CD4-positive, CD25-positive, alpha-beta regulatory T cell (primary cell): ENCODE results near the gene SLC6A14. TPM values are rescaled to one million over a fixed set of nuclear protein-coding genes. Genes with fewer than 3 reads are reported as not detected.

ENCODE experiments used
- ATAC-seq, 2 donors: fragments of 150-1000 bp; cut with Tn5 transposase; one replicate each; pipeline ENCODE4 v1.10.0; 2021; ENCODE audit warnings: low read depth in 2 of 2, moderate number of reproducible peaks in 2 of 2, moderate library complexity in 1 of 2
- DNase-seq, 3 donors: peaks; one replicate each; pipeline versions ENCODE4 v3.0.0 to v3.0.0-alpha.2; 2012 to 2022; ENCODE audit warnings: mixed read lengths in 1 of 3
- H3K27ac ChIP-seq: one replicate; pipeline ENCODE4 v1.7.0; 2013; ENCODE audit warnings: mild to moderate bottlenecking, low read length; ENCODE audit not compliant: insufficient read depth, poor library complexity, severe bottlenecking
- H3K27me3 ChIP-seq: one replicate; pipeline ENCODE4 v1.7.0; 2013; ENCODE audit warnings: low read length; ENCODE audit not compliant: control insufficient read depth, insufficient read depth
- H3K36me3 ChIP-seq: one replicate; pipeline ENCODE4 v1.7.0; 2013; ENCODE audit warnings: mild to moderate bottlenecking, low read length, moderate library complexity; ENCODE audit not compliant: control insufficient read depth, insufficient read depth
- H3K4me1 ChIP-seq: 2 replicates; pipeline ENCODE4 v1.7.0; 2013; ENCODE audit warnings: mild to moderate bottlenecking, low read length; ENCODE audit not compliant: insufficient read depth, control insufficient read depth, poor library complexity, severe bottlenecking
- H3K4me3 ChIP-seq: one replicate; pipeline ENCODE4 v1.7.0; 2013; ENCODE audit warnings: low read depth, mild to moderate bottlenecking, low read length, moderate library complexity
- H3K9me3 ChIP-seq, 2 experiments: 1 replicate in 1 of 2; 2 replicates in 1 of 2; pipeline ENCODE4 v1.7.0; 2013; ENCODE audit warnings: low read length in 2 of 2, mild to moderate bottlenecking in 1 of 2, moderate library complexity in 1 of 2; ENCODE audit not compliant: control insufficient read depth in 2 of 2
- H3K27ac Mint-ChIP-seq, 3 donors: one replicate each; pipeline ENCODE4 v1.8.0; 2020 to 2022; ENCODE audit warnings: mild to moderate bottlenecking in 3 of 3, mixed read lengths in 3 of 3, moderate library complexity in 2 of 3
- H3K27me3 Mint-ChIP-seq: one replicate; pipeline ENCODE4 v1.8.0; 2022; ENCODE audit warnings: mild to moderate bottlenecking, mixed read lengths
- H3K36me3 Mint-ChIP-seq: one replicate; pipeline ENCODE4 v1.8.0; 2020; ENCODE audit warnings: mixed read lengths
- H3K4me1 Mint-ChIP-seq, 4 donors: one replicate each; pipeline ENCODE4 v1.8.0; 2020 to 2022; ENCODE audit warnings: mixed read lengths in 4 of 4, mild to moderate bottlenecking in 1 of 4
- H3K4me3 Mint-ChIP-seq, 4 donors: one replicate each; pipeline ENCODE4 v1.8.0; 2020 to 2022; ENCODE audit warnings: mild to moderate bottlenecking in 4 of 4, mixed read lengths in 4 of 4, moderate library complexity in 3 of 4
- H3K9me3 Mint-ChIP-seq, 7 donors: one replicate each; pipeline ENCODE4 v1.8.0; 2020 to 2022; ENCODE audit warnings: mixed read lengths in 7 of 7, mild to moderate bottlenecking in 3 of 7, moderate library complexity in 2 of 7
- polyA plus RNA-seq, 4 donors: library from polyadenylated mRNA; unstranded; fragments of 300-500 nt; fragmentation: Illumina TruSeq; gene quantifications; one replicate each; pipeline ENCODE4 v1.2.3, GENCODE V29; 2021
- total RNA-seq: library from RNA; stranded (reverse); gene quantifications from one replicate; pipeline ENCODE4 v1.2.3, GENCODE V29; 2022

SLC6A14 gene
- total and polyA plus RNA-seq, 5 donors from 2014 or later = not detected

DNA sequence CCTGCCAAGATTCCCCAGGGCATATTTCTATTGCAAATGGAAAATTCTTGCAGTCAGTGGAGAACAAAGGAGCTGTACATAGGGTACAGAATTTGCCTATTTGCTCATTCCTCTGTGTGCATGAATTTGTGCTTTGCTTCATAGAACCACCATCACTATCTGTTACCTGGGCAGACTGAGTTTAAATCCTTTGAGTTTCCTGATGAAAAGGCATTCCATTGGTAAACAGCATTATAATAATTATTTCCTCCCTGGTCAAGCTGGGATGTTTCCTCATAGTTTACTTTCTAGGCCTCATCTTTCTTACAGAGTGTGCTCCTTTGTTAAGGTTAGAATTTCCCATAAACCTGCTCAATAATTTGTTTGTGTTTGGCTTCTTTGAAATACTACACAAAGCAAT lies 809 bp upstream of the SLC6A14 start:
- DNase-seq (no peak), ATAC-seq (no peak)
- H3K4me3 ChIP-seq = no peak overlapping the region
- H3K27me3 ChIP-seq = no peaks in the 10 kb centered on the region
- H3K27ac ChIP-seq = no peak overlapping the region
- peaks cover 0 to 5% (median 3%) of the 10 kb centered on the region in 7 donors for H3K9me3 Mint-ChIP-seq
- H3K36me3 Mint-ChIP-seq = no peaks in the 10 kb centered on the region
- H3K27me3 Mint-ChIP-seq = no peaks in the 10 kb centered on the region
- H3K4me3 Mint-ChIP-seq = no peak overlapping the region
- H3K27ac Mint-ChIP-seq = no peak overlapping the region
- no peaks in the 10 kb centered on the region for H3K36me3 ChIP-seq
- no peaks in the 10 kb centered on the region for H3K4me1 ChIP-seq
- no peaks in the 10 kb centered on the region for H3K9me3 ChIP-seq
- no peaks in the 10 kb centered on the region for H3K4me1 Mint-ChIP-seq

DNA sequence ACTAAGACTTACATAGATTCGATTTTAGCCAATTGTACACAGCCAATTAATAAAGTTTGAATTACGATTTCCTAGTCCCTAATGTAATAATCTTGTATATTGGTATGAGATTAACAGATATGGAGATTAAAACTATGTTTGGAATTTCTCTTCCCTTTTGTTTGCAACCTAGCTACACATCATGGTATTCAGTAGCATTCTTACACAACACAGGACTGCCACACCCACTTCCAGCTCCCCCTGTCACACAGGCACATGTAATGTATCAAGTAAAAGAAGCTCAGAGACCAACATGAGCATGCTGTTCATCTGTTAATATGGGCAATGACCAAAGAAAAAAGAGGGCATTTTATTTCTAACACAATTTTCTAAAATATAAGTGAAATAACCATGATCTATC lies 12.8 kb downstream of the SLC6A14 start:
- Histone ChIP-seq H3K27ac (no peak overlapping the region), H3K4me1 (no peaks in the 10 kb centered on the region), H3K4me3 (no peak overlapping the region), H3K27me3 (no peaks in the 10 kb centered on the region), H3K9me3 (peaks cover 0 to 3% of the 10 kb centered on the region in 2 experiments), H3K36me3 (no peaks in the 10 kb centered on the region)
- H3K4me3 Mint-ChIP-seq = no peak overlapping the region
- H3K36me3 Mint-ChIP-seq = no peaks in the 10 kb centered on the region
- DNase-seq = no peak
- peaks cover 0 to 4% (median 0%) of the 10 kb centered on the region in 7 donors for H3K9me3 Mint-ChIP-seq
- ATAC-seq = no peak
- no peaks in the 10 kb centered on the region for H3K4me1 Mint-ChIP-seq
- H3K27me3 Mint-ChIP-seq = no peaks in the 10 kb centered on the region
- no peak overlapping the region for H3K27ac Mint-ChIP-seq

DNA sequence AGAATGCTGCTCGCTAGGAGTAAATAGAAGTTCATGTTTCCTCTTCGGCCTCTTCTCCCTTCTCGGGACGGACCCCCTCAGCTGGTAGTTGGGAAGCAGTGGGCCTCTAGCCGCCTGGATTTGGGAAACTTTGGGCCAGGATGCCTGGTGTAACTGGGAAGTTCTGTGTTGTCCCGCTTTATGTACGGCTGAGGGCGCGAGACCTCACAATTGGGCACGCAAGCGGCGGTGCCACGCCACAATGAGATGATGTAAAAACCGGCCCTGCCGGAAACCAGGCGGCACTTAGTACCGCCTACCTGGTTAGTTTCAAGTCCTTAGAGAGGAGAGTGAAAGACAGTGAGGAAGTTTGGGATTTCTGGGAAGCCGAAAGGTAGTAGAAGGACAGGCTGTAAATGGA lies 26.4 kb downstream of the SLC6A14 start, which contains the start of gene CT83:
TSS of gene CT83 (minus strand) at position 155 of the 400 bp plus-strand sequence. CDS start at position 35, 120 bp downstream.
- H3K4me1 Mint-ChIP-seq = no peaks in the 10 kb centered on the region
- H3K36me3 Mint-ChIP-seq = no peaks in the 10 kb centered on the region
- no peak for DNase-seq
- no peaks in the 10 kb centered on the region for H3K36me3 ChIP-seq
- ATAC-seq = no peak
- H3K27ac Mint-ChIP-seq = no peak within 1 kb of the TSS
- no peak within 1 kb of the TSS for H3K27ac ChIP-seq
- H3K4me1 ChIP-seq = no peaks in the 10 kb centered on the region
- H3K27me3 Mint-ChIP-seq = no peaks in the 10 kb centered on the region
- H3K4me3 ChIP-seq = no peak within 1 kb of the TSS
- H3K9me3 ChIP-seq = no peaks in the 10 kb centered on the region
- H3K9me3 Mint-ChIP-seq = peaks cover 0 to 2% (median 0%) of the 10 kb centered on the region in 7 donors
- H3K27me3 ChIP-seq = no peaks in the 10 kb centered on the region
- peak within 1 kb of the TSS in 1 of 4 donors; percentile 32 for H3K4me3 Mint-ChIP-seq

DNA sequence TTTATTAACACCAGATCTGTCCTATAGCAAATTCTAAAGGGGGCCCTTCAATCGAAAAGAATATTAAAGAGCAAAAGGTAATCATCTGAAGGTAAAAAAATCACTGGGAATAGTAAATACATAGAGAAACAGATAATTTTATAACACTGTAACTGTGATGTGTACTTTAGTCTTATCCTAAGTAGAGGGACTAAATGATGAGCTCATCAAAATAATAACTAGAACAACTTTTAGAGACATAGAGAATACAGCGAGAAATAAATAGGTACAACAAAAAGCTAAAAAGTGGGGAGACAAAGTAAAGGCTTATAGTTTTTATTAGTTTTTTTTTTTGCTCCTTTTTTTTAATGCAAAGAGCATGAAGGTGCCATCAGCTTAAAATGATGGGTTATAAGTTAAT lies 43.7 kb downstream of the SLC6A14 start:
- no peak overlapping the region for H3K27ac ChIP-seq
- no peak for DNase-seq
- no peak overlapping the region for H3K4me3 Mint-ChIP-seq
- no peaks in the 10 kb centered on the region for H3K27me3 ChIP-seq
- no peak overlapping the region for H3K27ac Mint-ChIP-seq
- no peaks in the 10 kb centered on the region for H3K27me3 Mint-ChIP-seq
- no peaks in the 10 kb centered on the region for H3K4me1 ChIP-seq
- H3K4me1 Mint-ChIP-seq = no peaks in the 10 kb centered on the region
- H3K9me3 ChIP-seq = no peaks in the 10 kb centered on the region
- peaks cover 0 to 6% (median 0%) of the 10 kb centered on the region in 7 donors for H3K9me3 Mint-ChIP-seq
- ATAC-seq = no peak
- no peaks in the 10 kb centered on the region for H3K36me3 Mint-ChIP-seq
- no peaks in the 10 kb centered on the region for H3K36me3 ChIP-seq
- no peak overlapping the region for H3K4me3 ChIP-seq

DNA sequence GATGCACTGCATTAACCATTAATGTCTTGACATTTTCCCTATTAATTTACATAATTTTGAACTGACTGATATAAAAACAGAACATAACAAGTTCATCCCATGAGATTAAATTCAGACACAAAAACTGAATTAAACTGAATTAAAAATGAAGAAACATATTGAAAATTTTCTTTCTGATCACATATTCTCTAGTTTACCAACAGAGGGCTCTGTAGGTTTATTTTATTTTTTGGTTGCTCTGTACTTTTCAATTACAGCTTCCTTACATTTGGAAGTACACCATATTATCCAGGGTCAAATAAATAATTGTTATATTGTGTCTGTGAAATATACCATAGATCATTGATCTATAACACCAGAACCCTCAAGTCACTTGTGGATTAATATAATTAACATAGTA lies 53.7 kb downstream of the SLC6A14 start:
- Histone ChIP-seq H3K27me3 (no peaks in the 10 kb centered on the region), H3K9me3 (no peaks in the 10 kb centered on the region), H3K27ac (no peak overlapping the region), H3K36me3 (no peaks in the 10 kb centered on the region), H3K4me1 (no peaks in the 10 kb centered on the region), H3K4me3 (no peak overlapping the region)
- no peaks in the 10 kb centered on the region for H3K27me3 Mint-ChIP-seq
- H3K27ac Mint-ChIP-seq = no peak overlapping the region
- no peaks in the 10 kb centered on the region for H3K4me1 Mint-ChIP-seq
- no peak for ATAC-seq
- no peaks in the 10 kb centered on the region for H3K36me3 Mint-ChIP-seq
- no peak overlapping the region for H3K4me3 Mint-ChIP-seq
- DNase-seq = no peak
- peaks cover 0 to 4% (median 0%) of the 10 kb centered on the region in 7 donors for H3K9me3 Mint-ChIP-seq

DNA sequence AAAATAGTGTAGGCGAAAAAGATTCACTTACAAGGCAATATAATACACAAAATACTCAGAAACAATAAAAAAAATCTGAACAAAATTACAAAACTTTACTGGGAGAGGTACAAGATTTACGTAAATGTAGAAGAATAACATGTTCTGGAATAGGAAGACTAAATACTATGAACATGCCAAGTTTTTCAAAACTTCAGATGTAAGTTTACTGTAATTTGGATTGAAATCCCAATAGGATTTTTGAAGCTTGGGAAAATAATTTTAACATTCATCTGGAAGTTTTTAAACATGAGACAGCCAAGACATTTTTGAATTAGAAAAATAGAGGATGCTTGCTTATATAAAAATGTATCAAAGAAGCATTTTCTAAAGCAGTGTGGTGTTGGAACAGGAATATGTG lies 56.9 kb downstream of the SLC6A14 start:
- Mint-ChIP-seq H3K27me3 (no peaks in the 10 kb centered on the region), H3K4me3 (no peak overlapping the region), H3K4me1 (no peaks in the 10 kb centered on the region), H3K36me3 (no peaks in the 10 kb centered on the region), H3K9me3 (peaks cover 0 to 3% (median 0%) of the 10 kb centered on the region in 7 donors), H3K27ac (no peak overlapping the region)
- DNase-seq = no peak
- Histone ChIP-seq H3K9me3 (no peaks in the 10 kb centered on the region), H3K4me3 (no peak overlapping the region), H3K36me3 (no peaks in the 10 kb centered on the region), H3K27ac (no peak overlapping the region), H3K27me3 (no peaks in the 10 kb centered on the region), H3K4me1 (no peaks in the 10 kb centered on the region)
- ATAC-seq = no peak

DNA sequence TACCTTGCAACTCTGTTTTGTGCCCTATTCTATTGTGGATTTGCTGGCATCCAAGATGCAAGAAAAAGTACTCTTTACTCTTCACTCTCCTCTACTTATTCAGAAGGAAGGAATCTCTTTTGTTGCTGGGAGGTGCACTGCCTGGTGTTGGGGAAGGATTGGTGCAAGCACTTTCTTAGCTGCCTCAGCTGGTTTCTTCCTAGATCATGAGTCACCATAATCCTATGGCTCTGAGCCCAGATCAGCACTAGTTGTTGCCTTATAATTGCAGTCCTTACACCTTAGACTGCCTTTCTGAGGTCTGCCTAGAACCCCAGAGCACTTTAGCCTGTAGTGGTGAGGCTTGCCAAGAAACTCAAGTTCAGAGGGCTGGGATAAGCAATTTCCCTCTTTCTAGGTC lies 63.4 kb downstream of the SLC6A14 start:
- no peak for ATAC-seq
- no peak overlapping the region for H3K27ac Mint-ChIP-seq

More for the DNA sequence above, 63.4 kb downstream of the SLC6A14 start:
- H3K27ac ChIP-seq = no peak overlapping the region
- DNase-seq = no peak
- Mint-ChIP-seq H3K4me1 (no peaks in the 10 kb centered on the region), H3K9me3 (peaks cover 0 to 5% (median 0%) of the 10 kb centered on the region in 7 donors), H3K4me3 (no peak overlapping the region), H3K27me3 (no peaks in the 10 kb centered on the region), H3K36me3 (no peaks in the 10 kb centered on the region)
- no peaks in the 10 kb centered on the region for H3K27me3 ChIP-seq
- no peaks in the 10 kb centered on the region for H3K9me3 ChIP-seq
- H3K4me1 ChIP-seq = no peaks in the 10 kb centered on the region
- H3K36me3 ChIP-seq = no peaks in the 10 kb centered on the region
- H3K4me3 ChIP-seq = no peak overlapping the region
